ENCODE measurements around the gene SURF1.

DNA sequence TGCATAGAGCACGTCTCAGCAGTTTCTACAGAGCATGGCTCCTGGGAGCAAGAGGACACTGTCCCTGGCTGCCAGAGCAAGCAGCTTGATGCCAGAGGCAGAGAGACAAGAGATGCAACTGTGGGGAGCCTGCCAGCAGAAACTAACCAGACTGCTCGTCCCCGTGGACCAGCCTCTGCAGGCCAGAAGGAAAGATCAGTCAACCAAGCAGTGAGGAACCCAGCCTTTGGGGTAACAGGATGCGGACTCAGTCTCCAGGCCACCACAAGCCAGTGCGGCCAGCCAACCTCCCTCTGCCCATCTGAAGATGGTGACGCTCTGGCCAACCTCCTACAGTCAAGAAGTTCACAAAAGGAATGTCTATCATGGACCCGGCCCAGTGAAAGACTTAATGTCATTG, 15.9 kb upstream of the SURF1 start:
- TF ChIP-seq, protein P1, sequence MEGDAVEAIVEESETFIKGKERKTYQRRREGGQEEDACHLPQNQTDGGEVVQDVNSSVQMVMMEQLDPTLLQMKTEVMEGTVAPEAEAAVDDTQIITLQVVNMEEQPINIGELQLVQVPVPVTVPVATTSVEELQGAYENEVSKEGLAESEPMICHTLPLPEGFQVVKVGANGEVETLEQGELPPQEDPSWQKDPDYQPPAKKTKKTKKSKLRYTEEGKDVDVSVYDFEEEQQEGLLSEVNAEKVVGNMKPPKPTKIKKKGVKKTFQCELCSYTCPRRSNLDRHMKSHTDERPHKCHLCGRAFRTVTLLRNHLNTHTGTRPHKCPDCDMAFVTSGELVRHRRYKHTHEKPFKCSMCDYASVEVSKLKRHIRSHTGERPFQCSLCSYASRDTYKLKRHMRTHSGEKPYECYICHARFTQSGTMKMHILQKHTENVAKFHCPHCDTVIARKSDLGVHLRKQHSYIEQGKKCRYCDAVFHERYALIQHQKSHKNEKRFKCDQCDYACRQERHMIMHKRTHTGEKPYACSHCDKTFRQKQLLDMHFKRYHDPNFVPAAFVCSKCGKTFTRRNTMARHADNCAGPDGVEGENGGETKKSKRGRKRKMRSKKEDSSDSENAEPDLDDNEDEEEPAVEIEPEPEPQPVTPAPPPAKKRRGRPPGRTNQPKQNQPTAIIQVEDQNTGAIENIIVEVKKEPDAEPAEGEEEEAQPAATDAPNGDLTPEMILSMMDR (IDR thresholded peaks at IDR 0.05; ENCODE audit: borderline replicate concordance, extremely low read depth, low read length, poor library complexity, severe bottlenecking), result no peak
- no peak for TF ChIP-seq EZH2 (IDR thresholded peaks at IDR 0.05; ENCODE audit: borderline replicate concordance, low read depth, low read length, severe bottlenecking)

Data from DND-41 (cell line).